ENCODE measurements around the gene C12orf75.

Gene C12orf75

DNA sequence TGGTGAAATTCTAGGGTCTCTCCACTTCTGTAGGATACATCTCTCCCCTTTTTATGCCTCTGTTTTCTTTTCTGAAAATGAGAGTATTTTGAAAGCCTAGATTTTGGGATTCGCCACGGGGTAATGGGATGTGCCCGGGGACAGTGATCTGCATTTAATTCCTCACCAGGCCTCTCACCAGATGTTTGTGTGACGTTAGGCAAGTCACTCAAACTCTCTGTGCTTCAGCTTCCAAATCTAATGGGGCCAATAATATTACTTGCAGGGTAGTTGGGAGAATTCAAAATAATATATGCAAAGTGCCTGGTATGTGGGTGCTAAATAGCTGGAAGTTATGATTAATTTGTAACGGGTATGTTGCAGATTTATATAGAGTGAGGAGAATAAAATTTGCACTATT is 78.8 kb downstream of the C12orf75 start:
- in situ Hi-C loops (cut with HindIII; ENCODE audit: low sequenced_read_pairs), result loop anchor here (25.0 kb wide), 1 partner anchor 878 kb away; no protein-coding TSS in a partner anchor

- in situ Hi-C loops (cut with HindIII; ENCODE audit: low sequenced_read_pairs), result loop anchor here (25.0 kb wide), 1 partner anchor 877 kb away; no protein-coding TSS in a partner anchor
Observed at GRCh38 chr12:105409801-105410471, 79.4 kb downstream of the C12orf75 start.

DNA sequence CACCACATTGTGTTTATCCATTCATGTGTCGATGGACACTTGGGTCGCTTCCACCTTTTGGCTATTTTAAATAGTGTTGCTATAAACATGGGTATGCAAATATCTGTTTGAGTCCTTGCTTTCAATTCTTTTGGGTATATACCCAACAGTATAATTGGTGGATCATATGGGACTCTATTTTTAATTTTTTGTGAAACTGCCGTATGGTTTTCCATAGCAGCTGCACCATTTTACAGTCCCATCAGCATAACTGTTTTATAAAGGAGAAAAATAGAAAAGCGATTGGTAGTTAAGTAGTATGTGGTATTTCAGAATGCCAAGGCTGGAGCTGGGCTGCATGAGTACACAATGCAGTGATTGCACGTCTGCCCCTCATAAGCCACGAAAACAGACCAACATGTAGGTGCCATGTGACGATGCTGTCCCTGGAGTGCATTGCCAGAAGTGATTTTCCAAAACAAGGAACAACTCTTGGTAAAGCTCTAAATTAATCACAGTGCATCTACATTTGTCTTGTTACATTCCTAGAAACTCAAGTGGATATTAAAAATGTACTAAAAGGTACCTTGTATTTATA is 83.5 kb downstream of the C12orf75 start:
- in situ Hi-C loops (cut with HindIII; ENCODE audit: low sequenced_read_pairs), result loop anchor here (25.0 kb wide), 1 partner anchor 873 kb away; no protein-coding TSS in a partner anchor

- in situ Hi-C loops (cut with HindIII; ENCODE audit: low sequenced_read_pairs), result loop anchor here (25.0 kb wide), 1 partner anchor 870 kb away; no protein-coding TSS in a partner anchor
Observed at GRCh38 chr12:105417732-105418131, 87.2 kb downstream of the C12orf75 start.

GRCh38 chr12:105418229-105418628 is 87.7 kb downstream of the C12orf75 start:
- in situ Hi-C loops (cut with HindIII; ENCODE audit: low sequenced_read_pairs), result loop anchor here (25.0 kb wide), 1 partner anchor 869 kb away; no protein-coding TSS in a partner anchor

- in situ Hi-C loops (cut with HindIII; ENCODE audit: low sequenced_read_pairs), result loop anchor here (25.0 kb wide), 1 partner anchor 868 kb away; no protein-coding TSS in a partner anchor
Observed at GRCh38 chr12:105418821-105419291, 88.4 kb downstream of the C12orf75 start.

GRCh38 chr12:105419606-105420005 is 89.1 kb downstream of the C12orf75 start:
- in situ Hi-C loops (cut with HindIII; ENCODE audit: low sequenced_read_pairs), result loop anchor here (25.0 kb wide), 1 partner anchor 868 kb away; no protein-coding TSS in a partner anchor

- in situ Hi-C loops (cut with HindIII; ENCODE audit: low sequenced_read_pairs), result loop anchor here (25.0 kb wide), 1 partner anchor 867 kb away; no protein-coding TSS in a partner anchor
Observed at GRCh38 chr12:105420046-105420445, 89.6 kb downstream of the C12orf75 start.

GRCh38 chr12:105420659-105421240 is 90.3 kb downstream of the C12orf75 start:
- in situ Hi-C loops (cut with HindIII; ENCODE audit: low sequenced_read_pairs), result loop anchor here (25.0 kb wide), 1 partner anchor 867 kb away; no protein-coding TSS in a partner anchor
